ENCODE data around the gene KRT28. TPM values are rescaled to one million over a fixed set of nuclear protein-coding genes. Genes with fewer than 3 reads are reported as not detected.

KRT28 gene
- total and polyA plus RNA-seq, 2 donors (not counting 3 experiments of a cell fraction or from before 2014, with no cell fraction given) = not detected

DNA sequence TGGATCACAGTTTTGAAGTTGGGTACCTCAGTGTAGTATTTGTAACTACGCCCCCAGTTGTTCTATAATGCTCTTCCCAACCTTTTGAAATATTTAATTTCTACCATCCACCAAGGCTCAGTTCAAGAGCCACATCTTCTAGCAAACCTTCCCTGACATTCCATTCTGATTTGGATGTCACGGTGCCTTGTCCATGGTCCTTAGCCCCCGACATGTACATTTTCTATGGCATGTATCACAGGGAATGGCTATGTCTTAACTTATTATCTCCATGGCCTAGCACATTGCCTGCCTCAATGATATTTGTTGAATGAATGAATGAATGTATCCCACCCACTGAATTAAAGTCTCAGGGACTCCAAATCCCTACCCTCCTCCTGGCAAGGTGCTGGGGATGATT lies 6.4 kb upstream of the KRT28 start:
- Histone ChIP-seq H3K9me1 (replicated peaks; ENCODE audit: control insufficient read depth, extremely low read depth, insufficient read depth, low read length) (no peaks in the 10 kb centered on the region), H3K27ac (ENCODE audit: insufficient read depth, low read depth, low read length) (no peak overlapping the region), H3K27me3 (ENCODE audit: control insufficient read depth in 2 of 2, insufficient read depth in 2 of 2, low read length in 2 of 2) (peaks cover 22 to 23% of the 10 kb centered on the region in 2 experiments), H3K9ac (replicated peaks; ENCODE audit: extremely low read depth, insufficient read depth, low read length) (no peak overlapping the region), H3K79me2 (ENCODE audit: control insufficient read depth, insufficient read depth, low read length) (no peaks in the 10 kb centered on the region), H4K20me1 (replicated peaks; ENCODE audit: control insufficient read depth, extremely low read depth, insufficient read depth, low read length) (no peaks in the 10 kb centered on the region), H3K9me3 (replicated peaks; ENCODE audit: control insufficient read depth, insufficient read depth, low read length) (no peaks in the 10 kb centered on the region), H3K4me1 (ENCODE audit: control insufficient read depth, extremely low read depth, insufficient read depth, low read length) (peaks cover 9% of the 10 kb centered on the region), H3K36me3 (ENCODE audit: control insufficient read depth in 2 of 2, extremely low read depth in 1 of 2, insufficient read depth in 2 of 2, low read length in 2 of 2) (no peaks in the 10 kb centered on the region), H3K4me2 (ENCODE audit: insufficient read depth, low read length) (no peak overlapping the region), H2AFZ (ENCODE audit: low read depth, low read length) (no peak overlapping the region), H3K4me3 (replicated peaks in 1 of 3; ENCODE audit: insufficient read depth in 1 of 3, low read depth in 1 of 3, low read length in 3 of 3) (no peak overlapping the region)
- DNase-seq (ENCODE audit: low read depth, low spot score) (no peak), FAIRE-seq (no peak)
- intact Hi-C loops (cut with micrococcal nuclease) = loop anchor here (10.0 kb wide), 1 partner anchor 689 kb away; no protein-coding TSS in a partner anchor
- ChIA-PET POLR2A (no interaction called here), CTCF (interaction anchor here (1.5 to 9.5 kb wide), 3 partner anchors 50 to 857 kb away, joined by 3 to 77 read pairs (median 12); no protein-coding TSS in a partner anchor)
- TF ChIP-seq CTCF (IDR thresholded peaks at IDR 0.05; ENCODE audit: extremely low read depth in 1 of 2, insufficient read depth in 1 of 2, low read depth in 1 of 2, low read length in 2 of 2) (no peak), FOS (IDR thresholded peaks at IDR 0.05; ENCODE audit: borderline replicate concordance, insufficient read depth, low read length) (no peak), POLR2AphosphoS5 (IDR thresholded peaks at IDR 0.05; ENCODE audit: insufficient read depth, low read depth, low read length) (no peak), JUN (IDR thresholded peaks at IDR 0.05; ENCODE audit: borderline replicate concordance, insufficient read depth, insufficient read length, low read depth) (no peak), POLR2A (IDR thresholded peaks at IDR 0.05; ENCODE audit: low read depth, low read length) (no peak), EZH2 (IDR thresholded peaks at IDR 0.05; ENCODE audit: borderline replicate concordance, low read depth, low read length, severe bottlenecking) (no peak), MYC (IDR thresholded peaks at IDR 0.05; ENCODE audit: low read depth, low read length) (no peak), MAX (IDR thresholded peaks at IDR 0.05; ENCODE audit: insufficient read depth, insufficient read length) (no peak), GATA2 (IDR thresholded peaks at IDR 0.05; ENCODE audit: insufficient read depth, insufficient read length, low read depth, low read length) (no peak)
- no TSS peak for BruUV-seq (replicated peaks)
- dilution Hi-C loops (cut with MboI; ENCODE audit: extremely low pct_ligation_motif_present, low sequenced_read_pairs) = no loop called here

All from endothelial cell of umbilical vein (primary cell).